ENCODE measurements around the gene TRPM4.
"Not testable (repeated sequence)": the region's sequence is repeated elsewhere in the genome, so short reads cannot be mapped to it uniquely, and the experiment has no call there.

The TRPM4 gene

GRCh38 chr19:49157445-49158224 lies at the start of gene TRPM4:
TSS of gene TRPM4 (plus strand) at chr19:49157792. CDS start at chr19:49157867, 75 bp downstream.
- in situ Hi-C loops (cut with HindIII; ENCODE audit: low sequenced_read_pairs) = no loop called here

- in situ Hi-C loops (cut with HindIII; ENCODE audit: low sequenced_read_pairs) = no loop called here
Measured at GRCh38 chr19:49109051-49109450, 48.5 kb upstream of the TRPM4 start.

GRCh38 chr19:49109569-49110233 lies 47.9 kb upstream of the TRPM4 start:
- in situ Hi-C loops (cut with HindIII; ENCODE audit: low sequenced_read_pairs) = no loop called here

GRCh38 chr19:49110567-49110966 lies 47.0 kb upstream of the TRPM4 start:
- in situ Hi-C loops (cut with HindIII; ENCODE audit: low sequenced_read_pairs) = no loop called here

- in situ Hi-C loops (cut with HindIII; ENCODE audit: low sequenced_read_pairs) = no loop called here
Measured at GRCh38 chr19:49111218-49111998, 46.2 kb upstream of the TRPM4 start.

GRCh38 chr19:49113762-49114629 lies 43.6 kb upstream of the TRPM4 start, which contains the start of gene LIN7B:
TSS of gene LIN7B (plus strand) at chr19:49114370. CDS start at chr19:49114405, 35 bp downstream.
- in situ Hi-C loops (cut with HindIII; ENCODE audit: low sequenced_read_pairs) = no loop called here

GRCh38 chr19:49114630-49115363 lies 42.8 kb upstream of the TRPM4 start:
- in situ Hi-C loops (cut with HindIII; ENCODE audit: low sequenced_read_pairs) = no loop called here

- in situ Hi-C loops (cut with HindIII; ENCODE audit: low sequenced_read_pairs) = no loop called here
Measured at GRCh38 chr19:49116544-49116943, 41.0 kb upstream of the TRPM4 start.

GRCh38 chr19:49117677-49118564 lies 39.7 kb upstream of the TRPM4 start:
- in situ Hi-C loops (cut with HindIII; ENCODE audit: low sequenced_read_pairs) = no loop called here

- in situ Hi-C loops (cut with HindIII; ENCODE audit: low sequenced_read_pairs) = no loop called here
Measured at GRCh38 chr19:49118565-49119410, 38.8 kb upstream of the TRPM4 start, which contains the start of gene C19orf73. TSS of gene C19orf73 (minus strand) at chr19:49119143. CDS start at chr19:49119022, 121 bp downstream.

- in situ Hi-C loops (cut with HindIII; ENCODE audit: low sequenced_read_pairs) = no loop called here
Measured at GRCh38 chr19:49119411-49120324, 37.9 kb upstream of the TRPM4 start, which contains the start of gene PPFIA3. TSS of gene PPFIA3 (plus strand) at chr19:49119544. CDS start at chr19:49127874, 8,330 bp downstream.

- in situ Hi-C loops (cut with HindIII; ENCODE audit: low sequenced_read_pairs) = no loop called here
Measured at GRCh38 chr19:49120325-49120683, 37.3 kb upstream of the TRPM4 start.

GRCh38 chr19:49120868-49121267 lies 36.7 kb upstream of the TRPM4 start:
- in situ Hi-C loops (cut with HindIII; ENCODE audit: low sequenced_read_pairs) = no loop called here

GRCh38 chr19:49121841-49122240 lies 35.8 kb upstream of the TRPM4 start:
- in situ Hi-C loops (cut with HindIII; ENCODE audit: low sequenced_read_pairs) = not testable (repeated sequence)

GRCh38 chr19:49123285-49123684 lies 34.3 kb upstream of the TRPM4 start:
- in situ Hi-C loops (cut with HindIII; ENCODE audit: low sequenced_read_pairs) = not testable (repeated sequence)

- in situ Hi-C loops (cut with HindIII; ENCODE audit: low sequenced_read_pairs) = no loop called here
Measured at GRCh38 chr19:49125025-49125731, 32.4 kb upstream of the TRPM4 start.
